WI38 (cell line): ENCODE data around the gene SPRTN.

Experiments used
- H3K4me3 ChIP-seq: 2 replicates; pipeline ENCODE4 v1.5.1; 2011; ENCODE audit warnings: low read depth, mild to moderate bottlenecking, control low read depth, low read length
- CTCF ChIP-seq: IDR thresholded peaks from 2 replicates; pipeline ENCODE4 v1.5.1; 2012; ENCODE audit warnings: low read depth, mild to moderate bottlenecking, control low read depth, low read length

SPRTN gene

GRCh38 chr1:231353086-231353485, 15.0 kb downstream of the SPRTN start:
- H3K4me3 ChIP-seq, result no peak overlapping the region
- TF ChIP-seq CTCF, result no peak

GRCh38 chr1:231354330-231355020, 16.4 kb downstream of the SPRTN start:
- TF ChIP-seq CTCF, result no peak
- no peak overlapping the region for H3K4me3 ChIP-seq

- TF ChIP-seq CTCF, result no peak
- H3K4me3 ChIP-seq, result no peak overlapping the region
These were observed 17.1 kb downstream of the SPRTN start for GRCh38 chr1:231355171-231355570.

- no peak overlapping the region for H3K4me3 ChIP-seq
- no peak for TF ChIP-seq CTCF
These were observed 19.2 kb downstream of the SPRTN start for GRCh38 chr1:231357187-231357772.

- H3K4me3 ChIP-seq, result no peak overlapping the region
These were observed 19.8 kb downstream of the SPRTN start for GRCh38 chr1:231357831-231358354.

DNA sequence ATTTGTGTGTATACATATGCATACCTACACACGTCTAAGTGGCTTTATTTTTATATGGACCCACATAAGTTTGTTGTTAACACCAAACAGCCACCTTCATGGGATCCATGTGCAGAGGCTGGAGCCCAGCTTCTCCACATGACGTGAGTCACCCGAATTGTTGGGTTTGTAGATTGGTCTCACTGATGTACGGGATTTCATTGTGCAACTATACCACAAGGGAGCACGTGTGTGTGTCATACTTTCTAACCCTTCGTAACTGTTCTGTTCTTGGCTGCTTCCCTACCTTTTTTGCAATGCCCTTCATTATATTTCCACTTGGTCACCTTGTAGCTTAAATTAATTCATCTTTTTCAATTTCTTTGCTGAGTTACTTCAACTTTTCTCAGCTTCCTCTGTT, 21.0 kb downstream of the SPRTN start:
- no peak for TF ChIP-seq CTCF
- H3K4me3 ChIP-seq, result no peak overlapping the region

More at GRCh38 chr1:231357831-231358354, 19.8 kb downstream of the SPRTN start:
- peak; percentile 41; the same call in 1 of the 2 replicates for TF ChIP-seq CTCF

DNA sequence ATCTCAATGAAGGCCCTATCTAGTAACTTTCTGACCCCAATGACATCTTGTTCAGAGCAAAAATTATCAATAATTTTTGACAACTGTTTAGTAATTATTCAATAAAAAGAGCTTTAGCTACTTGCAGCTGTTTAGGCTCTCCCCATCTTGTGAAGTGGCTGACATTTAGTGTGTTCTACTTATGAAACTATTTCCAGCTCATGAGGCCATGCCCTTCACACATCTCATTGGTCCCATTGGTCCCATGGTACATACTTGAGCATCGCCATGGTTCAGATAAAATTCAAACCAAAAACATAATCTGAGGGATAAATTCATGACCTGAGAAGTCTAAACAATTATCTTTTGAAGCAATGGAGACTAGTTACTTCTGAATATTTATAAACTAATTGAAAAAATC, 24.2 kb downstream of the SPRTN start:
- no peak for TF ChIP-seq CTCF

More for the DNA sequence above, 24.2 kb downstream of the SPRTN start:
- no peak overlapping the region for H3K4me3 ChIP-seq
